T-cell (primary cell): ENCODE measurements around the gene GLCCI1. TPM values are rescaled to one million over a fixed set of nuclear protein-coding genes. Genes with fewer than 3 reads are reported as not detected.

Experiments used
- ATAC-seq, 4 experiments: fragments of 200-7000 bp in 3 of 4; fragments of 150-1000 bp in 1 of 4; cut with Tn5 transposase; replicated peaks in 1 of 4; 1 replicate in 3 of 4; 2 replicates in 1 of 4; pipeline ENCODE4 v1.10.0; 2021; ENCODE audit warnings: moderate library complexity in 3 of 4, mild to moderate bottlenecking in 2 of 4, moderate number of reproducible peaks in 1 of 4
- CTCF ChIA-PET, 2 donors: fragments of 300-600 bp; sonication (Branson Sonifier 250); formaldehyde crosslinking; loops; one replicate each; lab custom pipeline; 2022; ENCODE audit warnings: antibody characterized with exemption in 2 of 2; lab: Charles Lee
- POLR2A ChIA-PET, 2 donors: fragments of 300-600 bp; sonication (Branson Sonifier 250); formaldehyde crosslinking; loops; one replicate each; lab custom pipeline; 2022; ENCODE audit warnings: antibody characterized with exemption in 2 of 2; lab: Charles Lee
- DNase-seq, 35 experiments: peaks; one replicate each; pipeline versions ENCODE4 v3.0.0 to v3.0.0-alpha.2; 2013 to 2023
- H3K27ac ChIP-seq: one replicate; pipeline ENCODE4 v1.5.1; 2013; ENCODE audit warnings: low read length
- H3K27me3 ChIP-seq, 2 experiments: replicated peaks in 1 of 2; 1 replicate in 1 of 2; 2 replicates in 1 of 2; pipeline versions ENCODE4 v1.6.1 to v1.7.0; 2013; ENCODE audit warnings: low read length in 1 of 2, mixed read lengths in 1 of 2; ENCODE audit not compliant: control insufficient read depth in 2 of 2, insufficient read depth in 2 of 2; ENCODE audit errors: extremely low read depth in 1 of 2
- H3K36me3 ChIP-seq, 2 donors: 1 replicate in 1 of 2; 2 replicates in 1 of 2; pipeline versions ENCODE4 v1.6.1 to v1.7.0; 2013; ENCODE audit warnings: low read length in 1 of 2; ENCODE audit not compliant: control insufficient read depth in 2 of 2, insufficient read depth in 1 of 2; ENCODE audit errors: extremely low read depth in 1 of 2
- H3K4me1 ChIP-seq, 2 experiments: 1 replicate in 1 of 2; 2 replicates in 1 of 2; pipeline versions ENCODE4 v1.6.1 to v1.7.0; 2013; ENCODE audit warnings: low read length in 2 of 2, mixed read lengths in 1 of 2; ENCODE audit not compliant: insufficient read depth in 2 of 2, control insufficient read depth in 1 of 2; ENCODE audit errors: extremely low read depth in 1 of 2
- H3K4me3 ChIP-seq, 2 donors: 1 replicate in 1 of 2; 2 replicates in 1 of 2; pipeline versions ENCODE4 v1.5.1 to v1.7.0; 2013; ENCODE audit warnings: mild to moderate bottlenecking in 2 of 2, low read length in 1 of 2, moderate library complexity in 1 of 2; ENCODE audit not compliant: control insufficient read depth in 1 of 2; ENCODE audit errors: extremely low read depth in 1 of 2
- H3K9me3 ChIP-seq: 2 replicates; pipeline ENCODE4 v1.7.0; 2013
- H3K27ac Mint-ChIP-seq, 2 donors: one replicate each; pipeline ENCODE4 v1.8.0; 2020 to 2021; ENCODE audit warnings: mild to moderate bottlenecking in 2 of 2, mixed read lengths in 2 of 2
- H3K27me3 Mint-ChIP-seq, 2 donors: one replicate each; pipeline ENCODE4 v1.8.0; 2021 to 2022; ENCODE audit warnings: mixed read lengths in 2 of 2
- H3K36me3 Mint-ChIP-seq: one replicate; pipeline ENCODE4 v1.8.0; 2021; ENCODE audit warnings: mixed read lengths
- H3K4me1 Mint-ChIP-seq, 3 donors: one replicate each; pipeline ENCODE4 v1.8.0; 2020 to 2022; ENCODE audit warnings: mixed read lengths in 3 of 3, mild to moderate bottlenecking in 1 of 3
- H3K4me3 Mint-ChIP-seq, 3 donors: one replicate each; pipeline ENCODE4 v1.8.0; 2020 to 2022; ENCODE audit warnings: mild to moderate bottlenecking in 3 of 3, mixed read lengths in 3 of 3, moderate library complexity in 3 of 3
- H3K9me3 Mint-ChIP-seq, 3 donors: one replicate each; pipeline ENCODE4 v1.8.0; 2020 to 2022; ENCODE audit warnings: mixed read lengths in 3 of 3
- WGBS: methylation state at CpG from one replicate; pipeline ENCODE4 v1.1.5; 2013; ENCODE audit warnings: missing lambda C conversion rate; ENCODE audit not compliant: insufficient coverage; 5-methylcytosine and 5-hydroxymethylcytosine counted together
- total RNA-seq, 35 experiments: library from RNA in 6 of 35; stranded (reverse) in 6 of 35; fragments of 120-200 nt in 1 of 35; gene quantifications; one replicate each; pipeline versions ENCODE4 v1.2.1 to v1.2.4 and lab custom pipeline; 2013 to 2026

GLCCI1 gene
- total RNA-seq, 5 donors from 2014 or later (not counting 1 experiment from before 2014, with no cell fraction given) = 30.6 to 51.5 (median 38.0) TPM

GRCh38 chr7:8105449-8106095, 137.0 kb downstream of the GLCCI1 start:
- Histone ChIP-seq H3K27me3 (no peaks in the 10 kb centered on the region), H3K36me3 (no peaks in the 10 kb centered on the region), H3K9me3 (no peaks in the 10 kb centered on the region), H3K4me1 (peaks cover 0 to 16% of the 10 kb centered on the region in 2 experiments), H3K27ac (peak overlapping the region; percentile 25), H3K4me3 (no peak overlapping the region)
- H3K4me3 Mint-ChIP-seq = peak overlapping the region in 1 of 3 donors; percentile 48
- peak in 1 of 35 experiments; percentile 21 for DNase-seq
- CTCF ChIA-PET = interaction anchor here in 1 of 2 donors (0.5 to 0.7 kb wide), 2 partner anchors 85 to 205 kb away, joined by 3 read pairs; no protein-coding TSS in a partner anchor
- H3K27me3 Mint-ChIP-seq = no peaks in the 10 kb centered on the region
- POLR2A ChIA-PET = interaction anchor here (0.6 kb wide), 5 partner anchors 17 to 415 kb away, joined by 3 to 5 read pairs (median 3); no protein-coding TSS in a partner anchor
- peak overlapping the region; percentile 86 to 90 for H3K27ac Mint-ChIP-seq
- 34% methylated on average over 2 of the region's 4 CpGs for WGBS
- peaks cover 0 to 14% (median 8%) of the 10 kb centered on the region in 3 donors for H3K9me3 Mint-ChIP-seq
- H3K36me3 Mint-ChIP-seq = peaks cover 12% of the 10 kb centered on the region
- peaks cover 29 to 34% (median 30%) of the 10 kb centered on the region in 3 donors for H3K4me1 Mint-ChIP-seq
- peak in 2 of 4 experiments; percentile 43 to 72 for ATAC-seq

- H3K27ac ChIP-seq = no peak overlapping the region
- no peaks in the 10 kb centered on the region for H3K27me3 ChIP-seq
- Mint-ChIP-seq H3K4me3 (no peak overlapping the region), H3K27me3 (no peaks in the 10 kb centered on the region), H3K9me3 (no peaks in the 10 kb centered on the region), H3K36me3 (peaks cover 2% of the 10 kb centered on the region), H3K4me1 (peaks cover 36 to 52% (median 44%) of the 10 kb centered on the region in 3 donors), H3K27ac (no peak overlapping the region)
- H3K36me3 ChIP-seq = no peaks in the 10 kb centered on the region
- no peaks in the 10 kb centered on the region for H3K9me3 ChIP-seq
- ATAC-seq = no peak
- WGBS = no CpG with 5 or more reads among the region's 4 CpGs
- no peak overlapping the region for H3K4me3 ChIP-seq
- CTCF ChIA-PET = no interaction called here
- POLR2A ChIA-PET = no interaction called here
- DNase-seq = no peak
- peaks cover 2 to 29% of the 10 kb centered on the region in 2 experiments for H3K4me1 ChIP-seq
Observed at GRCh38 chr7:8109196-8110022, 140.8 kb downstream of the GLCCI1 start.

- H3K9me3 Mint-ChIP-seq = peaks cover 0 to 3% (median 0%) of the 10 kb centered on the region in 3 donors
- ATAC-seq (no peak), DNase-seq (no peak)
- H3K4me3 Mint-ChIP-seq = no peak overlapping the region
- CTCF ChIA-PET = interaction anchor here in 1 of 2 donors (0.6 kb wide), 1 partner anchor 58 kb away, joined by 3 read pairs; no protein-coding TSS in a partner anchor
- H3K27ac Mint-ChIP-seq = peak overlapping the region in 1 of 2 donors; percentile 55
- Histone ChIP-seq H3K27me3 (no peaks in the 10 kb centered on the region), H3K9me3 (no peaks in the 10 kb centered on the region), H3K36me3 (no peaks in the 10 kb centered on the region), H3K27ac (no peak overlapping the region), H3K4me1 (peaks cover 18 to 33% of the 10 kb centered on the region in 2 experiments), H3K4me3 (no peak overlapping the region)
- no peaks in the 10 kb centered on the region for H3K27me3 Mint-ChIP-seq
- H3K4me1 Mint-ChIP-seq = peaks cover 36 to 52% (median 44%) of the 10 kb centered on the region in 3 donors
- H3K36me3 Mint-ChIP-seq = peaks cover 2% of the 10 kb centered on the region
- POLR2A ChIA-PET = no interaction called here
- 97% methylated on average over 9 of the region's 11 CpGs for WGBS
Observed at GRCh38 chr7:8111282-8111960, 142.8 kb downstream of the GLCCI1 start.

GRCh38 chr7:8112685-8113084, 144.1 kb downstream of the GLCCI1 start:
- peaks cover 43 to 58% (median 50%) of the 10 kb centered on the region in 3 donors for H3K4me1 Mint-ChIP-seq
- 92% methylated on average over 2 of the region's 2 CpGs for WGBS

GRCh38 chr7:8113184-8113583, 144.6 kb downstream of the GLCCI1 start:
- H3K4me1 Mint-ChIP-seq = peaks cover 48 to 58% (median 50%) of the 10 kb centered on the region in 3 donors
- no peaks in the 10 kb centered on the region for H3K9me3 ChIP-seq
- peaks cover 0 to 3% (median 0%) of the 10 kb centered on the region in 3 donors for H3K9me3 Mint-ChIP-seq
- no peaks in the 10 kb centered on the region for H3K36me3 ChIP-seq
- no peaks in the 10 kb centered on the region for H3K27me3 ChIP-seq
- peak overlapping the region in 1 of 2 donors; percentile 22 for H3K27ac Mint-ChIP-seq
- ChIA-PET POLR2A (no interaction called here), CTCF (no interaction called here)
- 100% methylated on average over 1 of the region's 3 CpGs for WGBS
- H3K27me3 Mint-ChIP-seq = no peaks in the 10 kb centered on the region
- no peak overlapping the region for H3K4me3 ChIP-seq
- H3K36me3 Mint-ChIP-seq = peaks cover 5% of the 10 kb centered on the region
- ATAC-seq = no peak
- H3K27ac ChIP-seq = no peak overlapping the region
- peaks cover 18 to 30% of the 10 kb centered on the region in 2 experiments for H3K4me1 ChIP-seq
- no peak for DNase-seq
- peak overlapping the region in 1 of 3 donors; percentile 17 for H3K4me3 Mint-ChIP-seq

More at GRCh38 chr7:8112685-8113084, 144.1 kb downstream of the GLCCI1 start:
- no peak overlapping the region for H3K4me3 ChIP-seq
- ChIA-PET POLR2A (no interaction called here), CTCF (no interaction called here)
- Mint-ChIP-seq H3K27me3 (no peaks in the 10 kb centered on the region), H3K36me3 (peaks cover 7% of the 10 kb centered on the region), H3K4me3 (no peak overlapping the region), H3K27ac (no peak overlapping the region), H3K9me3 (peaks cover 0 to 3% (median 0%) of the 10 kb centered on the region in 3 donors)
- H3K9me3 ChIP-seq = no peaks in the 10 kb centered on the region
- H3K4me1 ChIP-seq = peaks cover 18 to 30% of the 10 kb centered on the region in 2 experiments
- ATAC-seq (no peak), DNase-seq (no peak)
- H3K36me3 ChIP-seq = no peaks in the 10 kb centered on the region
- H3K27me3 ChIP-seq = no peaks in the 10 kb centered on the region
- H3K27ac ChIP-seq = no peak overlapping the region

- H3K9me3 ChIP-seq = no peaks in the 10 kb centered on the region
- ChIA-PET CTCF (no interaction called here), POLR2A (no interaction called here)
- H3K27ac ChIP-seq = peak overlapping the region; percentile 47
- H3K27me3 ChIP-seq = no peaks in the 10 kb centered on the region
- WGBS = 48% methylated on average over 3 of the region's 4 CpGs
- H3K4me1 Mint-ChIP-seq = peaks cover 55 to 60% (median 56%) of the 10 kb centered on the region in 3 donors
- peaks cover 18 to 36% of the 10 kb centered on the region in 2 experiments for H3K4me1 ChIP-seq
- peak overlapping the region; percentile 77 to 86 for H3K27ac Mint-ChIP-seq
- H3K27me3 Mint-ChIP-seq = no peaks in the 10 kb centered on the region
- peak in 1 of 35 experiments; percentile 41 for DNase-seq
- H3K36me3 Mint-ChIP-seq = peaks cover 4% of the 10 kb centered on the region
- H3K36me3 ChIP-seq = no peaks in the 10 kb centered on the region
- H3K4me3 Mint-ChIP-seq = peak overlapping the region in 1 of 3 donors; percentile 40
- ATAC-seq = peak in 2 of 4 experiments; percentile 38 to 48
- H3K4me3 ChIP-seq = no peak overlapping the region
- peaks cover 0 to 3% (median 0%) of the 10 kb centered on the region in 3 donors for H3K9me3 Mint-ChIP-seq
Observed at GRCh38 chr7:8114175-8114574, 145.6 kb downstream of the GLCCI1 start.
